SK-N-SH (cell line): ENCODE measurements around the gene SEC61A1. TPM values are rescaled to one million over a fixed set of nuclear protein-coding genes. Genes with fewer than 3 reads are reported as not detected.

Experiments
- CTCF ChIA-PET: fragments of 300-600, 350-600 bp; formaldehyde crosslinking; extraction: SDS; loops from one replicate; lab custom pipeline; 2021; lab: Yijun Ruan, JAX
- POLR2A ChIA-PET: fragments of 350-600 bp; sonication (Branson Sonifier 250); formaldehyde crosslinking; extraction: SDS; loops from one replicate; lab custom pipeline; 2020; ENCODE audit warnings: antibody characterized with exemption, inconsistent platforms; lab: Yijun Ruan, JAX
- DNase-seq: peaks from one replicate; pipeline ENCODE4 v3.0.0; 2012
- H2AFZ ChIP-seq: fragments of 200-600 bp; sonication (generic); 2 replicates; pipeline ENCODE4 v1.8.1; 2016; ENCODE audit warnings: antibody characterized with exemption, mild to moderate bottlenecking, low read depth
- H3F3A ChIP-seq: fragments of 200-600 bp; sonication (generic); replicated peaks from 2 replicates; pipeline ENCODE3; 2016; ENCODE audit warnings: antibody characterized with exemption, mild to moderate bottlenecking; ENCODE audit not compliant: insufficient read depth
- H3K27ac ChIP-seq, 2 experiments: fragments of 200-500 bp in 1 of 2; fragments of 200-600 bp in 1 of 2; sonication (Bioruptor generic) in 1 of 2; sonication (generic), shearing (Covaris generic) in 1 of 2; 2 replicates each; pipeline versions ENCODE4 v1.5.1 to v1.6.1; 2014 to 2016; ENCODE audit warnings: low read depth in 2 of 2, inconsistent platforms in 1 of 2, low read length in 1 of 2, mild to moderate bottlenecking in 1 of 2, mixed read lengths in 1 of 2
- H3K27me3 ChIP-seq: fragments of 200-600 bp; sonication (generic), shearing (Covaris generic); 2 replicates; pipeline ENCODE4 v1.6.1; 2016; ENCODE audit warnings: mixed run types; ENCODE audit not compliant: insufficient read depth
- H3K36me3 ChIP-seq, 2 experiments: fragments of 200-500 bp in 1 of 2; fragments of 200-600 bp in 1 of 2; sonication (Bioruptor generic) in 1 of 2; sonication (generic) in 1 of 2; replicated peaks in 1 of 2; 2 replicates each; pipeline versions ENCODE3 to v1.5.1; 2014 to 2016; ENCODE audit warnings: low read length in 1 of 2, mild to moderate bottlenecking in 1 of 2; ENCODE audit not compliant: insufficient read depth in 2 of 2, control insufficient read depth in 1 of 2
- H3K4me1 ChIP-seq, 2 experiments: fragments of 200-500 bp in 1 of 2; fragments of 200-600 bp in 1 of 2; sonication (Bioruptor generic) in 1 of 2; sonication (generic), shearing (Covaris generic) in 1 of 2; 2 replicates each; pipeline versions ENCODE4 v1.5.1 to v1.6.1; 2014 to 2016; ENCODE audit warnings: low read depth in 1 of 2, low read length in 1 of 2, mixed run types in 1 of 2; ENCODE audit not compliant: insufficient read depth in 2 of 2, control insufficient read depth in 1 of 2
- H3K4me2 ChIP-seq: fragments of 200-600 bp; sonication (generic), shearing (Covaris generic); 2 replicates; pipeline ENCODE4 v1.6.1; 2017; ENCODE audit warnings: mixed run types
- H3K4me3 ChIP-seq, 2 experiments: fragments of 200-500 bp in 1 of 2; fragments of 200-600 bp in 1 of 2; sonication (Bioruptor generic) in 1 of 2; sonication (generic), shearing (Covaris generic) in 1 of 2; 2 replicates each; pipeline versions ENCODE4 v1.5.1 to v1.8.1; 2014 to 2016; ENCODE audit warnings: low read depth in 2 of 2, inconsistent platforms in 1 of 2, low read length in 1 of 2, mild to moderate bottlenecking in 1 of 2, mixed read lengths in 1 of 2, moderate library complexity in 1 of 2
- H3K79me2 ChIP-seq: fragments of 200-600 bp; sonication (generic); 2 replicates; pipeline ENCODE4 v1.8.1; 2017; ENCODE audit warnings: mild to moderate bottlenecking; ENCODE audit not compliant: insufficient read depth
- H3K9ac ChIP-seq: fragments of 200-600 bp; sonication (generic); 2 replicates; pipeline ENCODE4 v1.6.1; 2017; ENCODE audit warnings: mixed run types
- H3K9me2 ChIP-seq: fragments of 200-600 bp; sonication (generic); 2 replicates; pipeline ENCODE4 v1.6.1; 2017; ENCODE audit warnings: mixed run types
- H3K9me3 ChIP-seq: fragments of 200-600 bp; sonication (generic); 2 replicates; pipeline ENCODE4 v1.6.1; 2017; ENCODE audit warnings: mixed run types, mild to moderate bottlenecking, moderate library complexity
- H4K20me1 ChIP-seq: fragments of 200-600 bp; sonication (generic); 2 replicates; pipeline ENCODE4 v1.6.1; 2017; ENCODE audit warnings: mild to moderate bottlenecking, mixed run types; ENCODE audit not compliant: insufficient read depth
- FOSL2 ChIP-seq: IDR thresholded peaks from 2 replicates; pipeline ENCODE4 v1.4.0; 2012; ENCODE audit warnings: low read depth, mild to moderate bottlenecking, moderate library complexity, borderline replicate concordance
- FOXM1 ChIP-seq: IDR thresholded peaks from 2 replicates; pipeline ENCODE4 v1.4.0; 2012; ENCODE audit warnings: low read depth, mild to moderate bottlenecking
- GABPA ChIP-seq: IDR thresholded peaks from 2 replicates; pipeline ENCODE4 v1.4.0; 2012; ENCODE audit warnings: low read depth, mild to moderate bottlenecking
- JUND ChIP-seq: IDR thresholded peaks from 2 replicates; pipeline ENCODE4 v1.4.0; 2012
- MXI1 ChIP-seq: IDR thresholded peaks from 2 replicates; pipeline ENCODE4 v1.6.1; 2012; ENCODE audit warnings: mild to moderate bottlenecking, low read depth, low read length, improper control_type of control experiment
- NFIC ChIP-seq: IDR thresholded peaks from 2 replicates; pipeline ENCODE4 v1.4.0; 2012; ENCODE audit warnings: borderline replicate concordance
- RAD21 ChIP-seq: IDR thresholded peaks from 2 replicates; pipeline ENCODE4 v1.6.1; 2012; ENCODE audit warnings: mild to moderate bottlenecking, low read length
- RCOR1 ChIP-seq: fragments of 150-350 bp; IDR thresholded peaks from 2 replicates; pipeline ENCODE4 v1.6.1; 2017; ENCODE audit warnings: antibody characterized with exemption, low read length
- RXRA ChIP-seq: IDR thresholded peaks from 2 replicates; pipeline ENCODE4 v1.4.0; 2012; ENCODE audit warnings: low read depth, mild to moderate bottlenecking, borderline replicate concordance
- TCF12 ChIP-seq: IDR thresholded peaks from 2 replicates; pipeline ENCODE4 v1.4.0; 2012
- TEAD4 ChIP-seq: IDR thresholded peaks from 2 replicates; pipeline ENCODE4 v1.4.0; 2012; ENCODE audit warnings: mild to moderate bottlenecking, borderline replicate concordance; ENCODE audit not compliant: insufficient read depth
- WGBS: methylation state at CpG from one replicate; pipeline ENCODE4 v1.1.6; 2017; ENCODE audit warnings: low lambda C conversion rate; 5-methylcytosine and 5-hydroxymethylcytosine counted together
- polyA plus RNA-seq, 3 experiments: library from polyadenylated mRNA; depleted of rRNA; stranded (reverse); fragments of >200 nt; gene quantifications; 2 replicates each; pipeline ENCODE4 v1.2.3, GENCODE V29; 2012
- TF ChIP-seq, protein P1 (sequence below): IDR thresholded peaks from 2 replicates; pipeline ENCODE4; 2012

SEC61A1 gene
- polyA plus RNA-seq, 1 of the 3 experiments (the other 2 are of a cell fraction), result 153 TPM

DNA sequence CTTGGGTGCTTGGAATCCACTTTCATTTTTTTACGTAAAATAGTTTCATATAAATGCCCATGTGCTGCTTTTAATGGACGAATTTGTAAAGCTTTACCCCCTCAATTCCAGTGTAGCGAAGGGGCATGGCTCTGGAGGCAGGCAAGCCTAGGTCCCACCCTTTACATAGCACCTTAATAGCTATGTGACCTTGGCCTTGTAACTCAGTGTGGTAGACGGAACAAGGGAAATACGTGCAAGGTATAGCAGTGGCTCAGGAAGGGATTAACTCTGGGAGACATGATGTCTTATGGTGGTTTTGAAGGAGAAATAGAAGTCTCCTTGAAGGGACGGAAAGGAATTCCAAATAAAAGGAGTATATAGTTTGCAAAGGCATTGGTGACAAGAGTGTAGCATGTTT is 1.4 kb downstream of the SEC61A1 start:
- peak overlapping the region; percentile 40 to 88; a peak in 3 of 4 replicates for H3K27ac ChIP-seq
- H2AFZ ChIP-seq, result no peak overlapping the region
- H3K79me2 ChIP-seq, result peaks cover 70% of the 10 kb centered on the region
- no peaks in the 10 kb centered on the region for H3K27me3 ChIP-seq
- H3K4me2 ChIP-seq, result peak overlapping the region; percentile 82
- peaks cover 39 to 44% of the 10 kb centered on the region in 2 experiments for H3K36me3 ChIP-seq
- H3K4me1 ChIP-seq, result peaks cover 0 to 41% of the 10 kb centered on the region in 2 experiments; a peak in 2 of 4 replicates
- H3K9me3 ChIP-seq, result no peaks in the 10 kb centered on the region
- no peak for TF ChIP-seq TCF12
- TF ChIP-seq TEAD4, result no peak
- TF ChIP-seq NFIC, result no peak
- TF ChIP-seq, protein P1, sequence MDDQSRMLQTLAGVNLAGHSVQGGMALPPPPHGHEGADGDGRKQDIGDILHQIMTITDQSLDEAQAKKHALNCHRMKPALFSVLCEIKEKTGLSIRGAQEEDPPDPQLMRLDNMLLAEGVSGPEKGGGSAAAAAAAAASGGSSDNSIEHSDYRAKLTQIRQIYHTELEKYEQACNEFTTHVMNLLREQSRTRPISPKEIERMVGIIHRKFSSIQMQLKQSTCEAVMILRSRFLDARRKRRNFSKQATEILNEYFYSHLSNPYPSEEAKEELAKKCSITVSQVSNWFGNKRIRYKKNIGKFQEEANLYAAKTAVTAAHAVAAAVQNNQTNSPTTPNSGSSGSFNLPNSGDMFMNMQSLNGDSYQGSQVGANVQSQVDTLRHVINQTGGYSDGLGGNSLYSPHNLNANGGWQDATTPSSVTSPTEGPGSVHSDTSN, result no peak
- no peak for TF ChIP-seq RCOR1
- TF ChIP-seq JUND, result no peak
- TF ChIP-seq RAD21, result no peak
- TF ChIP-seq MXI1, result no peak
- TF ChIP-seq RXRA, result no peak
- no peak for TF ChIP-seq GABPA
- H4K20me1 ChIP-seq, result peaks cover 36% of the 10 kb centered on the region
- no peaks in the 10 kb centered on the region for H3K9me2 ChIP-seq
- WGBS, result 80% methylated on average over 6 of the region's 6 CpGs
- H3K9ac ChIP-seq, result peak overlapping the region; percentile 98
- POLR2A ChIA-PET, result no interaction called here
- peak overlapping the region; percentile 93 to 98 for H3K4me3 ChIP-seq
- no peak for DNase-seq
- CTCF ChIA-PET, result interaction anchor here (0.6 to 1.2 kb wide), 2 partner anchors 15 to 564 kb away, joined by 3 read pairs; no protein-coding TSS in a partner anchor
- H3F3A ChIP-seq, result peaks cover 17% of the 10 kb centered on the region

DNA sequence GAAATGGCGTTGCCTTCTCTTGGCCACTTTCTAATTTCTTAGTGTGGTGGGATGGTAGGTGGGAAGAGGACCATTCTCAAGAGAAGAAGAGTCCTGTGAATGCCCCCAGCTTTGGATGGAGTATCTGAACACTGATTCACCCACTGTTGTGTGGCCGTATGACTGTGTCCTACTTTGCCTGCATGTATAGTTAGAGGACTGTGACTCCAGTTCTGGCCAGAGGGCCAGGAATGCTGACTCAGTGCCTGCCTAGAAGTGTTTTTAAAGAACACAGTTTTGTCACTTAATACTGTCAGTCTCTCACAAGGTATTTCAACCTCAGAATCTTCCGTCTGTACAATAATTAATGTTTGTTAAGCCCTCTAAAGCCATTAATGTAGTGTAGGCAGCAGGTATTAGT is 2.1 kb downstream of the SEC61A1 start:
- H3K27me3 ChIP-seq, result no peaks in the 10 kb centered on the region
- H3K27ac ChIP-seq, result peak overlapping the region; percentile 64 to 88; a peak in 3 of 4 replicates
- POLR2A ChIA-PET, result no interaction called here
- H3F3A ChIP-seq, result peaks cover 18% of the 10 kb centered on the region
- whole genome bisulfite sequencing, result 54% methylated on average over 3 of the region's 3 CpGs
- H3K36me3 ChIP-seq, result peaks cover 42 to 44% of the 10 kb centered on the region in 2 experiments
- H2AFZ ChIP-seq, result no peak overlapping the region
- DNase-seq, result no peak
- H3K9ac ChIP-seq, result peak overlapping the region; percentile 98; the same call in 1 of the 2 replicates
- H3K79me2 ChIP-seq, result peaks cover 72% of the 10 kb centered on the region
- H3K9me3 ChIP-seq, result no peaks in the 10 kb centered on the region
- H3K4me2 ChIP-seq, result peak overlapping the region; percentile 82
- H3K4me1 ChIP-seq, result peaks cover under 1 to 41% of the 10 kb centered on the region in 2 experiments; a peak in 2 of 4 replicates
- H3K4me3 ChIP-seq, result peak overlapping the region; percentile 93 to 98
- peaks cover 36% of the 10 kb centered on the region for H4K20me1 ChIP-seq
- CTCF ChIA-PET, result interaction anchor here (1.2 kb wide), 1 partner anchor 563 kb away, joined by 3 read pairs; no protein-coding TSS in a partner anchor
- TF ChIP-seq JUND, result peak; percentile 32; the same call in 1 of the 2 replicates
- TF ChIP-seq FOSL2, result peak; percentile 28; the same call in 1 of the 2 replicates
- TF ChIP-seq FOXM1, result no peak
- no peaks in the 10 kb centered on the region for H3K9me2 ChIP-seq
